Erythroblast (primary cell): Measurements from ENCODE around the gene CLEC1B.

Source experiments
- GATA1 ChIP-seq: IDR thresholded peaks from 2 replicates; pipeline ENCODE4 v1.6.1; 2011; ENCODE audit warnings: low read depth, mild to moderate bottlenecking, control low read depth, low read length, moderate library complexity
- POLR2A ChIP-seq: IDR thresholded peaks from 2 replicates; pipeline ENCODE4 v1.6.1; 2011; ENCODE audit warnings: mild to moderate bottlenecking, low read length

GRCh38 chr12:9991876-9992275 lies 7.0 kb downstream of the CLEC1B start:
- TF ChIP-seq POLR2A (no peak), GATA1 (no peak)
